ENCODE data around the gene ACSL5. TPM values are rescaled to one million over a fixed set of nuclear protein-coding genes. Genes with fewer than 3 reads are reported as not detected.
"Not testable (repeated sequence)": the region's sequence is repeated elsewhere in the genome, so short reads cannot be mapped to it uniquely, and the experiment has no call there.

ACSL5 gene
- total and polyA plus RNA-seq, 3 donors from 2014 or later: 10.1 to 20.1 (median 11.4) TPM

GRCh38 chr10:112454910-112455779 lies 81.2 kb downstream of the ACSL5 start:
- intact Hi-C loops (cut with DNase I; ENCODE audit: low total_unique reads): no loop called here
- no peak for DNase-seq
- Histone ChIP-seq H3K27ac (no peak overlapping the region), H3K36me3 (ENCODE audit: low read depth, missing control alignments) (no peaks in the 10 kb centered on the region), H3K4me3 (no peak overlapping the region), H3K27me3 (no peaks in the 10 kb centered on the region), H3K9me3 (no peaks in the 10 kb centered on the region), H3K4me1 (peaks cover 2% of the 10 kb centered on the region)
- TF ChIP-seq, protein P1, sequence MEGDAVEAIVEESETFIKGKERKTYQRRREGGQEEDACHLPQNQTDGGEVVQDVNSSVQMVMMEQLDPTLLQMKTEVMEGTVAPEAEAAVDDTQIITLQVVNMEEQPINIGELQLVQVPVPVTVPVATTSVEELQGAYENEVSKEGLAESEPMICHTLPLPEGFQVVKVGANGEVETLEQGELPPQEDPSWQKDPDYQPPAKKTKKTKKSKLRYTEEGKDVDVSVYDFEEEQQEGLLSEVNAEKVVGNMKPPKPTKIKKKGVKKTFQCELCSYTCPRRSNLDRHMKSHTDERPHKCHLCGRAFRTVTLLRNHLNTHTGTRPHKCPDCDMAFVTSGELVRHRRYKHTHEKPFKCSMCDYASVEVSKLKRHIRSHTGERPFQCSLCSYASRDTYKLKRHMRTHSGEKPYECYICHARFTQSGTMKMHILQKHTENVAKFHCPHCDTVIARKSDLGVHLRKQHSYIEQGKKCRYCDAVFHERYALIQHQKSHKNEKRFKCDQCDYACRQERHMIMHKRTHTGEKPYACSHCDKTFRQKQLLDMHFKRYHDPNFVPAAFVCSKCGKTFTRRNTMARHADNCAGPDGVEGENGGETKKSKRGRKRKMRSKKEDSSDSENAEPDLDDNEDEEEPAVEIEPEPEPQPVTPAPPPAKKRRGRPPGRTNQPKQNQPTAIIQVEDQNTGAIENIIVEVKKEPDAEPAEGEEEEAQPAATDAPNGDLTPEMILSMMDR (IDR thresholded peaks at IDR 0.05): no peak
- TF ChIP-seq POLR2A (IDR thresholded peaks at IDR 0.05): no peak
- 55 to 56% methylated on average over 2 of the region's 3 CpGs for WGBS, 2 donors

GRCh38 chr10:112456533-112456932 lies 82.6 kb downstream of the ACSL5 start:
- 94 to 96% methylated on average over 2 of the region's 2 CpGs for WGBS, 2 donors
- Histone ChIP-seq H3K36me3 (ENCODE audit: low read depth, missing control alignments) (no peaks in the 10 kb centered on the region), H3K27me3 (no peaks in the 10 kb centered on the region), H3K4me1 (peaks cover 2% of the 10 kb centered on the region), H3K27ac (no peak overlapping the region), H3K4me3 (no peak overlapping the region), H3K9me3 (no peaks in the 10 kb centered on the region)
- intact Hi-C loops (cut with DNase I; ENCODE audit: low total_unique reads): no loop called here
- DNase-seq: no peak
- TF ChIP-seq, protein P1 (IDR thresholded peaks at IDR 0.05): no peak
- no peak for TF ChIP-seq POLR2A (IDR thresholded peaks at IDR 0.05)

DNA sequence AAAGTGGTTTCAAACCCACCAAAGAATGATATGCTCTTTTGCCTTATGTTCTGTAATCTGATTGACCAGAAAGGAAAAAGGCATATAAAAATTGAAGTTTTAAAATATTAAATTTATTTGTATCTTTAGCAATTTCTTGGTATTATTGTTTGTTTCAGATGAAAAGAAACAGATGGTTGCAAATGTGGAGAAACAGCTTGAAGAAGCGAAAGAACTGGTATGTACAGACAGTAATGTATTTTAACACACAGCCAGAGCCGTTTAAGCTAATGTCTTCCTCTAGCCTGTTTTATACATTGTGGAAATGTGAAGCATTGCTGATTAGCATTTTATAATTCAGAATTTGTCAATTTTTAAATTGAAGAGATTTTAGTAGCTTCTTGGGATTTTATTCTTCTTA lies 86.5 kb downstream of the ACSL5 start:
- H3K4me3 ChIP-seq: no peak overlapping the region

GRCh38 chr10:112461029-112461887 lies 87.3 kb downstream of the ACSL5 start:
- H3K27me3 ChIP-seq: no peaks in the 10 kb centered on the region
- WGBS, 2 donors: 95 to 97% methylated on average over 4 of the region's 4 CpGs
- intact Hi-C loops (cut with DNase I; ENCODE audit: low total_unique reads): no loop called here
- DNase-seq: no peak
- H3K36me3 ChIP-seq (ENCODE audit: low read depth, missing control alignments): no peaks in the 10 kb centered on the region
- no peak overlapping the region for H3K4me3 ChIP-seq
- H3K4me1 ChIP-seq: no peaks in the 10 kb centered on the region
- TF ChIP-seq, protein P1 (IDR thresholded peaks at IDR 0.05): no peak
- TF ChIP-seq POLR2A (IDR thresholded peaks at IDR 0.05): no peak
- no peaks in the 10 kb centered on the region for H3K9me3 ChIP-seq
- H3K27ac ChIP-seq: no peak overlapping the region

More for the DNA sequence above, 86.5 kb downstream of the ACSL5 start:
- intact Hi-C loops (cut with DNase I; ENCODE audit: low total_unique reads): no loop called here
- no peak for DNase-seq
- 90% methylated on average over 2 of the region's 2 CpGs for WGBS, 2 donors
- Histone ChIP-seq H3K4me1 (no peaks in the 10 kb centered on the region), H3K9me3 (no peaks in the 10 kb centered on the region), H3K36me3 (ENCODE audit: low read depth, missing control alignments) (no peaks in the 10 kb centered on the region), H3K27me3 (no peaks in the 10 kb centered on the region), H3K27ac (no peak overlapping the region)
- TF ChIP-seq, protein P1 (IDR thresholded peaks at IDR 0.05): no peak
- TF ChIP-seq POLR2A (IDR thresholded peaks at IDR 0.05): no peak

- H3K27ac ChIP-seq; H3K36me3 ChIP-seq (ENCODE audit: low read depth, missing control alignments); H3K9me3 ChIP-seq; H3K27me3 ChIP-seq; DNase-seq; intact Hi-C loops (cut with DNase I; ENCODE audit: low total_unique reads); H3K4me1 ChIP-seq; H3K4me3 ChIP-seq: not testable (repeated sequence)
- WGBS, 2 donors: 90 to 95% methylated on average over 5 of the region's 5 CpGs
Observed at GRCh38 chr10:112464074-112464473, 90.2 kb downstream of the ACSL5 start.

Data from testis (tissue), 3 donors.